HEK293T (cell line): Measurements from ENCODE around the gene PTPRD.

Experiments used
- CTCF ChIA-PET: fragments of 350-600 bp; formaldehyde crosslinking; extraction: SDS; loops from one replicate; lab custom pipeline; 2021; ENCODE audit warnings: antibody characterized with exemption, inconsistent platforms; lab: Yijun Ruan, JAX
- POLR2A ChIA-PET: fragments of 350-600 bp; formaldehyde crosslinking; extraction: SDS; loops from one replicate; lab custom pipeline; 2020; ENCODE audit warnings: antibody characterized with exemption, inconsistent platforms; lab: Yijun Ruan, JAX
- DNase-seq: peaks from one replicate; pipeline ENCODE4 v3.0.0; 2012; ENCODE audit warnings: mixed read lengths; ENCODE audit errors: extremely low spot score
- ARNT ChIP-seq: fragments of 450-650 bp; IDR thresholded peaks from 2 replicates; pipeline ENCODE4 v1.6.1; 2017; ENCODE audit warnings: mild to moderate bottlenecking
- BHLHE40 ChIP-seq: fragments of 450-650 bp; IDR thresholded peaks from 2 replicates; pipeline ENCODE4 v1.6.1; 2016; ENCODE audit warnings: mild to moderate bottlenecking, moderate library complexity, borderline replicate concordance
- CTBP1 ChIP-seq: fragments of 450-650 bp; IDR thresholded peaks from 2 replicates; pipeline ENCODE4 v1.6.1; 2016; ENCODE audit warnings: borderline replicate concordance
- ELF4 ChIP-seq: fragments of 450-650 bp; IDR thresholded peaks from 2 replicates; pipeline ENCODE4 v1.6.1; 2017; ENCODE audit warnings: antibody characterized with exemption
- FOXA1 ChIP-seq: fragments of 450-650 bp; IDR thresholded peaks from 2 replicates; pipeline ENCODE4 v1.6.1; 2016; ENCODE audit warnings: mild to moderate bottlenecking
- FOXK2 ChIP-seq: fragments of 450-650 bp; IDR thresholded peaks from 2 replicates; pipeline ENCODE4 v1.6.1; 2016; ENCODE audit warnings: mild to moderate bottlenecking
- FOXM1 ChIP-seq: fragments of 450-650 bp; IDR thresholded peaks from 2 replicates; pipeline ENCODE4 v1.6.1; 2017; ENCODE audit warnings: mild to moderate bottlenecking, borderline replicate concordance
- HDGF ChIP-seq: fragments of 450-650 bp; IDR thresholded peaks from 2 replicates; pipeline ENCODE4 v1.6.1; 2017; ENCODE audit warnings: antibody characterized with exemption, borderline replicate concordance
- L3MBTL2 ChIP-seq: fragments of 450-650 bp; conservative IDR thresholded peaks from 2 replicates; pipeline ENCODE4 v1.6.1; 2016; ENCODE audit warnings: mild to moderate bottlenecking
- LEF1 ChIP-seq: fragments of 450-650 bp; IDR thresholded peaks from 2 replicates; pipeline ENCODE4 v1.6.1; 2017; ENCODE audit warnings: mild to moderate bottlenecking, borderline replicate concordance
- NFRKB ChIP-seq: fragments of 450-650 bp; IDR thresholded peaks from 2 replicates; pipeline ENCODE4 v1.6.1; 2016; ENCODE audit warnings: mild to moderate bottlenecking, moderate library complexity
- PKNOX1 ChIP-seq: fragments of 450-650 bp; IDR thresholded peaks from 2 replicates; pipeline ENCODE4 v1.6.1; 2016
- SP1 ChIP-seq: fragments of 450-650 bp; IDR thresholded peaks from 2 replicates; pipeline ENCODE4 v1.6.1; 2017
- SUZ12 ChIP-seq: fragments of 450-650 bp; IDR thresholded peaks from 2 replicates; pipeline ENCODE4 v1.6.1; 2016; ENCODE audit warnings: mild to moderate bottlenecking
- TARDBP ChIP-seq: fragments of 450-650 bp; IDR thresholded peaks from 2 replicates; pipeline ENCODE4 v1.6.1; 2016
- ZNF384 ChIP-seq: fragments of 450-650 bp; IDR thresholded peaks from 2 replicates; pipeline ENCODE4 v1.6.1; 2016

Gene PTPRD

DNA sequence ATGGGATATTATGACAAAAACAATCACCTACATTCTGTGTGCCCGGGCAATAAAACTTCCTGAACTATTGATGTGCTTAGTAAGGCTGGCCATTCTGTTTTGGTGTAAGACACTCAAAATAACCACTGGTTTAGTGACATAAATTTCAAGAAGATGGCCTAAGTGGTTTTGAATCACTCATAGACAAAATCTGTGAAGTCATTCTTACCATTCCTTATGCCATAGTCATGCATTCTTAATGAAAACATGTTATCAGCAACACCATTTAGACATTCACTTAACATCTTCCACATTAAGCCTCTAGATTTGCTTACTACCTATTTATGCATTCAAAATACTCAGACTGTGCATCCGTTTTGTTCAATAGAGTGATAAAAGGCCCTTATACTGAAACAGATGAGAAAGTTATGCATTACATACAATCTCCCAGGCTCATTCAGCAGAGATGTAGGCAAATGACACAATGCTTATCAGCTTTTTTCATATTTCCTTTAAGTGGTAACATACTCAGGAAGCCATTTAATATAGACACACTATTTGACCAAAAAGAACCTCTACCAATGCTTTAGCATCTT is 1964.4 kb downstream of the PTPRD start:
- DNase-seq: no peak
- ChIA-PET CTCF (no interaction called here), POLR2A (no interaction called here)
- TF ChIP-seq BHLHE40 (no peak), FOXK2 (no peak), CTBP1 (no peak), L3MBTL2 (no peak), NFRKB (no peak), LEF1 (no peak), TARDBP (no peak), SP1 (no peak), FOXA1 (no peak), HDGF (no peak), ARNT (no peak), PKNOX1 (no peak), SUZ12 (no peak), ELF4 (no peak), ZNF384 (no peak), FOXM1 (no peak)

GRCh38 chr9:8647824-8648223 is 1965.0 kb downstream of the PTPRD start:
- DNase-seq: no peak
- POLR2A ChIA-PET: no interaction called here
- CTCF ChIA-PET: no interaction called here
- TF ChIP-seq FOXK2 (no peak), BHLHE40 (no peak), L3MBTL2 (no peak), TARDBP (no peak), ELF4 (no peak), FOXA1 (no peak), FOXM1 (no peak), LEF1 (no peak), HDGF (no peak), SP1 (no peak), PKNOX1 (no peak), ZNF384 (no peak), ARNT (no peak), CTBP1 (no peak), NFRKB (no peak), SUZ12 (no peak)

DNA sequence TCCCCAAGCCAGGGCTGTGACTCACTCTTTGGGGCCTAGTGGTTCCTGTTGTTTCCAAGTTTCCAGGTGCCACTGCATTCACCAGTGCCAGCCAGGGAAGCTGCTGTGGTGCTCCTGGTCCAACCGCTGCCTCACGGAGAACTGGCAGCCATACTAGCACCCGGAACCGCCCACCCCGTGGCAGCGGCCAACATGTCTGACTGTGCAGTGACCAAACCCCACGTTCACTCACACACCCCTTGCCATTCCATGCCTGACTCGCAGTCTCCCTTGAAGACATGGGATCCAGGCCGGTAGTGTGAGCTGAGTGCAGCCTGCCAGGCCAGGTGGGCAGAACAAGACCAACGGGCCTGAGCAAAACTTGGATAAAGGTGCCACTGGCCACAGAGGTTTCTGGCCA is 1968.2 kb downstream of the PTPRD start:
- DNase-seq: no peak
- POLR2A ChIA-PET: no interaction called here
- CTCF ChIA-PET: no interaction called here
- TF ChIP-seq SP1 (no peak), TARDBP (no peak), BHLHE40 (no peak), SUZ12 (no peak), L3MBTL2 (no peak), CTBP1 (no peak), FOXK2 (no peak), ZNF384 (no peak), ARNT (no peak), FOXA1 (no peak), FOXM1 (no peak), PKNOX1 (no peak), HDGF (no peak), ELF4 (no peak), NFRKB (no peak), LEF1 (no peak)

DNA sequence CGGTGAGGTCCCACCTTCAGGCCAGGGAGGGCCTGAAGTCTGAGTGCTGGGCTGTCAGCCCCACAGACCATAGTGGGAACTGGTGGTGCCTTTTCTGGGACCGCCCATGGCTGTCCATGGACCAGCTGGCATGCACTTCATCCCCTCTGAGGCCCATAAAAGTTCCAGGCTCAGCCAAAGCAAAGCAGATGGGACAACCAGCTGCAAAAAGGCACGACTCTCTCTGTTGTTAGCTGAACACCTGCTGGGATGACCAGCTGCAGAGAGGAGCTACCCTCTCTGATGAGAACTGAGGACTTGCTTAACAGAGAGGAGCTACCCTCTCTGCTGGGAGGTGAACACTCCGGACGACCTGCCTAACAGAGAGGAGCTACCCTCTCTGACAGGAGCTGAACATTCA is 1968.9 kb downstream of the PTPRD start:
- DNase-seq: no peak
- TF ChIP-seq ELF4 (no peak), LEF1 (no peak), CTBP1 (no peak), FOXA1 (no peak), SUZ12 (no peak), TARDBP (no peak), SP1 (no peak), FOXM1 (no peak), PKNOX1 (no peak), ARNT (no peak), ZNF384 (no peak), HDGF (no peak), BHLHE40 (no peak), NFRKB (no peak), L3MBTL2 (no peak), FOXK2 (no peak)
- ChIA-PET POLR2A (no interaction called here), CTCF (no interaction called here)

DNA sequence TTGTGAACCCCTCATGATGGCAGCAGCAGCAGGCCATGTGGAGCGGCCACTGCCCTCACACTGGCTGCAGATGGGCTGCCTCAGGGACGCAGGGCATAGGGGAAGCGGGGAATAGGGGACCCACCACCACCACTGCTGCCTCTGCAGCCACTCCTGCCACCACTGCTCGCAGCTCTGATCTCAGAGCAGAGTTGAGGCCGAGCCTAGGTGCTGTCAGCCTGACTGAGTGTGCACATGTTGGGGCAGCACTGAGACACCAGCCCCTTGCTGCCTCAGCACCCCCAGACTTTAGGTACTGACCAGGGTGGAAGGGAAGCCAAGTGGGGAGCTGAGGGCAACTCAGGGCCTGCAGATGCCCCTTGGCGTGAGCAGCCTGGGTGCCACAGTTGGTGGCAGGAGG is 1969.3 kb downstream of the PTPRD start:
- ChIA-PET POLR2A (no interaction called here), CTCF (no interaction called here)
- TF ChIP-seq BHLHE40 (no peak), SUZ12 (no peak), L3MBTL2 (no peak), FOXM1 (no peak), NFRKB (no peak), ARNT (no peak)
- no peak for DNase-seq

- CTCF ChIA-PET: no interaction called here
- TF ChIP-seq SP1 (no peak), LEF1 (no peak), L3MBTL2 (no peak), HDGF (no peak), ELF4 (no peak), NFRKB (no peak), ARNT (no peak), SUZ12 (no peak), CTBP1 (no peak), BHLHE40 (no peak), PKNOX1 (no peak), ZNF384 (no peak), FOXA1 (no peak), TARDBP (no peak), FOXK2 (no peak), FOXM1 (no peak)
Observed at GRCh38 chr9:8640761-8641160, 1972.0 kb downstream of the PTPRD start.

More at GRCh38 chr9:8640761-8641160, 1972.0 kb downstream of the PTPRD start:
- DNase-seq: no peak
- POLR2A ChIA-PET: no interaction called here
